ENCODE results near the gene ATG4D.

The ATG4D gene

DNA sequence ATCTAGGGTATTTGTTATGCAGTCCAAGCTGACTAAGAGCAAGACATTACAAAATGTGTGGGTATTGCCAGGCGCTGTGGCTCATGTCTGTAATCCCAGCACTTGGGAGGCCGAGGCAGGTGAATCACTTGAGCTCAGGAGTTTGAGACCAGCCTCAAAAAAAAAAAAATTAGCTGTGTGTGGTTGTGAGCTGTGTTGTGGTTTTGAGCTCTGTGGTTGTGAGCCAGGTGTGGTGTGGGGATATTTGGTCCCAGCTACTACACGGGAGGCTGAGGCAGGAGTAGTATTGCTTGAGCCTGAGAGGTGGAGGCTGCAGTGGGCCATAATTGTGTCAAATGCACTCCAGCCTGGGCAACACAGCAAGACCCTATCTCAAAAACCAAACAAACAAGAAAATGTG lies 35.0 kb upstream of the ATG4D start:
- peaks cover 15% of the 10 kb centered on the region for H3K4me1 ChIP-seq (ENCODE audit: insufficient read depth, low read length)
- H3K4me2 ChIP-seq (ENCODE audit: insufficient read depth, low read length), result no peak overlapping the region
- ATAC-seq (ENCODE audit: insufficient read depth, low read depth) (peak; percentile 81), DNase-seq (peak; percentile 62)
- no peak for TF ChIP-seq EZH2 (IDR thresholded peaks at IDR 0.05; ENCODE audit: borderline replicate concordance, low read depth, low read length, severe bottlenecking)
- TF ChIP-seq, protein P1, sequence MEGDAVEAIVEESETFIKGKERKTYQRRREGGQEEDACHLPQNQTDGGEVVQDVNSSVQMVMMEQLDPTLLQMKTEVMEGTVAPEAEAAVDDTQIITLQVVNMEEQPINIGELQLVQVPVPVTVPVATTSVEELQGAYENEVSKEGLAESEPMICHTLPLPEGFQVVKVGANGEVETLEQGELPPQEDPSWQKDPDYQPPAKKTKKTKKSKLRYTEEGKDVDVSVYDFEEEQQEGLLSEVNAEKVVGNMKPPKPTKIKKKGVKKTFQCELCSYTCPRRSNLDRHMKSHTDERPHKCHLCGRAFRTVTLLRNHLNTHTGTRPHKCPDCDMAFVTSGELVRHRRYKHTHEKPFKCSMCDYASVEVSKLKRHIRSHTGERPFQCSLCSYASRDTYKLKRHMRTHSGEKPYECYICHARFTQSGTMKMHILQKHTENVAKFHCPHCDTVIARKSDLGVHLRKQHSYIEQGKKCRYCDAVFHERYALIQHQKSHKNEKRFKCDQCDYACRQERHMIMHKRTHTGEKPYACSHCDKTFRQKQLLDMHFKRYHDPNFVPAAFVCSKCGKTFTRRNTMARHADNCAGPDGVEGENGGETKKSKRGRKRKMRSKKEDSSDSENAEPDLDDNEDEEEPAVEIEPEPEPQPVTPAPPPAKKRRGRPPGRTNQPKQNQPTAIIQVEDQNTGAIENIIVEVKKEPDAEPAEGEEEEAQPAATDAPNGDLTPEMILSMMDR (IDR thresholded peaks at IDR 0.05; ENCODE audit: borderline replicate concordance, extremely low read depth, low read length, poor library complexity, severe bottlenecking), result no peak
- no peaks in the 10 kb centered on the region for H3K79me2 ChIP-seq (ENCODE audit: insufficient read depth, low read length)
- no peaks in the 10 kb centered on the region for H4K20me1 ChIP-seq (ENCODE audit: insufficient read depth, low read length)
- no peak overlapping the region for H3K27ac ChIP-seq (ENCODE audit: low read length)
- 0 out of 2 replicates have a peak overlapping the region, but pooled peaks have one; percentile 9 for H3K9ac ChIP-seq (ENCODE audit: low read depth, low read length)
- no peak overlapping the region for H2AFZ ChIP-seq (ENCODE audit: low read depth, low read length)
- H3K4me3 ChIP-seq (ENCODE audit: low read depth in 1 of 2, low read length in 2 of 2), result no peak overlapping the region
- H3K9me3 ChIP-seq (ENCODE audit: insufficient read depth, low read length, severe bottlenecking), result no peaks in the 10 kb centered on the region
- H3K36me3 ChIP-seq (ENCODE audit: insufficient read depth, low read length), result no peaks in the 10 kb centered on the region
- H3K27me3 ChIP-seq (ENCODE audit: insufficient read depth, low read length, poor library complexity), result no peaks in the 10 kb centered on the region

- no peak for TF ChIP-seq EZH2 (IDR thresholded peaks at IDR 0.05; ENCODE audit: borderline replicate concordance, low read depth, low read length, severe bottlenecking)
- TF ChIP-seq, protein P1 (IDR thresholded peaks at IDR 0.05; ENCODE audit: borderline replicate concordance, extremely low read depth, low read length, poor library complexity, severe bottlenecking), result peak; percentile 65
- no peak overlapping the region for H3K4me2 ChIP-seq (ENCODE audit: insufficient read depth, low read length)
These were observed 33.4 kb upstream of the ATG4D start for GRCh38 chr19:10510301-10510802.

DNA sequence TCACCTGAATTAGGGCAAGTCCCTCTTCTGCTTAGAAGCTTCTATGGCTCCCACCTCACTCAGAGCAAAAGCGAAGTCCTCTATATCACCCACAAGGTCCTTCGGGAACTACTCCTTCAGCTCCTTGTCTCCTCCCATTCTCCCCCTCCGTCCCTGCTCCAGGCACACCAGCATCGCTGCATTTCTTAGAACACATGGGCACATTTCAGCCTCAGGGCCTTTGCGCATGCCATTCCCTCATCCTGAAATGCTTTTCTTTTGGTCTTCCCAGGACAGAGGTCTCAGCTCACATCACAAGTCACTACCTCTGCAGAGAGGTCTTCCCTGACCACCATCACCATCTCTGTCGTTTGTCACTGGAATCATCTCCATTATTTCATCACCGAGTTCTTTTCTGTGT lies 30.5 kb upstream of the ATG4D start:
- peaks cover 7% of the 10 kb centered on the region for H3K4me1 ChIP-seq (ENCODE audit: insufficient read depth, low read length)
- H3K4me2 ChIP-seq (ENCODE audit: insufficient read depth, low read length), result no peak overlapping the region
- no peaks in the 10 kb centered on the region for H4K20me1 ChIP-seq (ENCODE audit: insufficient read depth, low read length)
- H3K9ac ChIP-seq (ENCODE audit: low read depth, low read length), result no peak overlapping the region
- H3K9me3 ChIP-seq (ENCODE audit: insufficient read depth, low read length, severe bottlenecking), result no peaks in the 10 kb centered on the region
- no peak overlapping the region for H2AFZ ChIP-seq (ENCODE audit: low read depth, low read length)
- no peaks in the 10 kb centered on the region for H3K27me3 ChIP-seq (ENCODE audit: insufficient read depth, low read length, poor library complexity)
- no peak overlapping the region for H3K27ac ChIP-seq (ENCODE audit: low read length)
- TF ChIP-seq EZH2 (IDR thresholded peaks at IDR 0.05; ENCODE audit: borderline replicate concordance, low read depth, low read length, severe bottlenecking), result no peak
- TF ChIP-seq, protein P1 (IDR thresholded peaks at IDR 0.05; ENCODE audit: borderline replicate concordance, extremely low read depth, low read length, poor library complexity, severe bottlenecking), result no peak
- DNase-seq, result no peak
- no peak for ATAC-seq (ENCODE audit: insufficient read depth, low read depth)
- H3K4me3 ChIP-seq (ENCODE audit: low read depth in 1 of 2, low read length in 2 of 2), result no peak overlapping the region
- H3K36me3 ChIP-seq (ENCODE audit: insufficient read depth, low read length), result no peaks in the 10 kb centered on the region
- no peaks in the 10 kb centered on the region for H3K79me2 ChIP-seq (ENCODE audit: insufficient read depth, low read length)

More at GRCh38 chr19:10510301-10510802, 33.4 kb upstream of the ATG4D start:
- Histone ChIP-seq H3K27ac (ENCODE audit: low read length) (no peak overlapping the region), H3K9me3 (ENCODE audit: insufficient read depth, low read length, severe bottlenecking) (no peaks in the 10 kb centered on the region), H3K4me3 (ENCODE audit: low read depth in 1 of 2, low read length in 2 of 2) (no peak overlapping the region), H3K27me3 (ENCODE audit: insufficient read depth, low read length, poor library complexity) (no peaks in the 10 kb centered on the region), H3K9ac (ENCODE audit: low read depth, low read length) (no peak overlapping the region), H3K79me2 (ENCODE audit: insufficient read depth, low read length) (no peaks in the 10 kb centered on the region), H2AFZ (ENCODE audit: low read depth, low read length) (no peak overlapping the region), H3K4me1 (ENCODE audit: insufficient read depth, low read length) (peaks cover 10% of the 10 kb centered on the region), H4K20me1 (ENCODE audit: insufficient read depth, low read length) (no peaks in the 10 kb centered on the region), H3K36me3 (ENCODE audit: insufficient read depth, low read length) (no peaks in the 10 kb centered on the region)
- DNase-seq (peak; percentile 47), ATAC-seq (ENCODE audit: insufficient read depth, low read depth) (no peak)

Data from DND-41 (cell line).